Endothelial cell of umbilical vein (primary cell): Measurements from ENCODE around the gene POU3F1.

Experiments
- CTCF ChIP-seq, 2 donors: IDR thresholded peaks; 1 replicate in 1 of 2; 2 replicates in 1 of 2; pipeline ENCODE4 v1.5.1; 2011; ENCODE audit warnings: low read length in 2 of 2, mild to moderate bottlenecking in 2 of 2, moderate library complexity in 2 of 2, control low read depth in 1 of 2, inconsistent platforms in 1 of 2, low read depth in 1 of 2; ENCODE audit not compliant: insufficient read depth in 1 of 2; ENCODE audit errors: extremely low read depth in 1 of 2
- EZH2 ChIP-seq: IDR thresholded peaks from 2 replicates; pipeline ENCODE4 v1.6.1; 2012; ENCODE audit warnings: borderline replicate concordance, low read depth, mild to moderate bottlenecking, moderate library complexity, low read length, inconsistent platforms; ENCODE audit not compliant: severe bottlenecking
- JUN ChIP-seq: IDR thresholded peaks from 2 replicates; pipeline ENCODE4 v1.6.1; 2011; ENCODE audit warnings: borderline replicate concordance, low read depth; ENCODE audit not compliant: insufficient read length, insufficient read depth
- MYC ChIP-seq: IDR thresholded peaks from one replicate; pipeline ENCODE4 v1.6.1; 2011; ENCODE audit warnings: mild to moderate bottlenecking, low read depth, low read length
- POLR2A ChIP-seq: IDR thresholded peaks from 2 replicates; pipeline ENCODE4 v1.6.1; 2012; ENCODE audit warnings: low read depth, mild to moderate bottlenecking, control low read depth, low read length

GRCh38 chr1:38041936-38042834, 4.4 kb downstream of the POU3F1 start:
- TF ChIP-seq CTCF (IDR thresholded peaks at IDR 0.05; ENCODE audit: extremely low read depth in 1 of 2, insufficient read depth in 1 of 2, low read depth in 1 of 2, low read length in 2 of 2): no peak
- TF ChIP-seq JUN: no peak
- TF ChIP-seq EZH2: no peak
- no peak for TF ChIP-seq MYC
- no peak for TF ChIP-seq POLR2A
